Measurements from ENCODE around the gene SLC6A9. TPM values are rescaled to one million over a fixed set of nuclear protein-coding genes. Genes with fewer than 3 reads are reported as not detected.

SLC6A9 gene
- total RNA-seq, 1 experiment from 2014 or later: 30.1 TPM

GRCh38 chr1:44076066-44076465, 44.8 kb upstream of the SLC6A9 start:
- no peak overlapping the region for H2BK20ac ChIP-seq (ENCODE audit: low read depth, low read length, poor library complexity, severe bottlenecking)
- H3K18ac ChIP-seq (ENCODE audit: insufficient read length, low read depth, low read length): no peak overlapping the region
- no peak overlapping the region for H3K56ac ChIP-seq (ENCODE audit: insufficient read length, low read depth, low read length)
- H2BK12ac ChIP-seq (ENCODE audit: insufficient read length, low read depth, low read length): no peak overlapping the region
- no peak for DNase-seq
- H3K9me3 Mint-ChIP-seq: no peaks in the 10 kb centered on the region; a peak in 1 of 5 replicates
- no peak overlapping the region for H3K4me3 Mint-ChIP-seq
- no peak overlapping the region for H3K9ac ChIP-seq (ENCODE audit: extremely low read depth, insufficient read length, low read length)
- no peak overlapping the region for H2BK120ac ChIP-seq (ENCODE audit: low read depth, low read length, poor library complexity, severe bottlenecking)
- no peak overlapping the region for H3K27ac Mint-ChIP-seq
- H3K4ac ChIP-seq (ENCODE audit: low read depth, low read length): no peak overlapping the region
- H3K4me1 Mint-ChIP-seq: peaks cover 8 to 10% of the 10 kb centered on the region in 2 experiments
- H3K79me2 ChIP-seq (ENCODE audit: insufficient read depth, low read length): no peaks in the 10 kb centered on the region
- H2AFZ ChIP-seq (ENCODE audit: low read length): no peak overlapping the region
- H3K27me3 ChIP-seq (ENCODE audit: insufficient read depth, low read length): no peaks in the 10 kb centered on the region
- no peak overlapping the region for H2AK5ac ChIP-seq (ENCODE audit: insufficient read length, low read length)
- no peak overlapping the region for H2BK15ac ChIP-seq (ENCODE audit: low read depth, low read length)
- H3K14ac ChIP-seq (ENCODE audit: insufficient read depth, low read length): no peak overlapping the region
- H3K23me2 ChIP-seq (ENCODE audit: insufficient read length, low read depth, low read length, poor library complexity, severe bottlenecking): no peaks in the 10 kb centered on the region
- no peak overlapping the region for H4K8ac ChIP-seq (replicated peaks; ENCODE audit: insufficient read length, low read depth, low read length)
- H4K91ac ChIP-seq (ENCODE audit: insufficient read length, low read depth, low read length): no peak overlapping the region
- no CpG with 5 or more reads among the region's 1 CpG for WGBS (ENCODE audit: extremely low coverage, insufficient read length, low lambda C conversion rate)
- H3K27ac ChIP-seq (ENCODE audit: insufficient read length, low read depth, low read length): no peak overlapping the region
- no peak overlapping the region for H3K23ac ChIP-seq (ENCODE audit: insufficient read length, low read depth, low read length)
- H4K20me1 ChIP-seq (ENCODE audit: control insufficient read depth, insufficient read depth, insufficient read length): no peaks in the 10 kb centered on the region
- H3T11ph ChIP-seq (ENCODE audit: low read length): no peak overlapping the region
- no peaks in the 10 kb centered on the region for H3K9me3 ChIP-seq (ENCODE audit: control insufficient read depth, low read depth, low read length)
- peaks cover 5% of the 10 kb centered on the region for H3K27me3 Mint-ChIP-seq (ENCODE audit: low read depth)
- no peaks in the 10 kb centered on the region for H3K79me1 ChIP-seq (ENCODE audit: insufficient read depth, low read depth, low read length, poor library complexity, severe bottlenecking)
- no peak overlapping the region for H2BK5ac ChIP-seq (ENCODE audit: insufficient read length, low read length)
- peaks cover 3% of the 10 kb centered on the region; the same call in 1 of the 2 replicates for H3K4me1 ChIP-seq (ENCODE audit: insufficient read depth, low read length)
- no peak overlapping the region for H4K5ac ChIP-seq (ENCODE audit: insufficient read length, low read depth, low read length)
- TF ChIP-seq CTCF (conservative IDR thresholded peaks at IDR 0.05): no peak
- no peak overlapping the region for H3K4me2 ChIP-seq (ENCODE audit: insufficient read depth, insufficient read length, low read length)
- H3K36me3 Mint-ChIP-seq (ENCODE audit: insufficient read depth in 1 of 3, low read depth in 3 of 3): no peaks in the 10 kb centered on the region; a peak in 1 of 7 replicates

Measured in H9 (cell line).